Measurements from ENCODE around the gene IRX1.

The IRX1 gene

GRCh38 chr5:3601911-3602782 lies 6.5 kb downstream of the IRX1 start:
- H3K27ac ChIP-seq (ENCODE audit: low read depth, low read length), result no peak overlapping the region
- no peaks in the 10 kb centered on the region for H3K36me3 ChIP-seq (ENCODE audit: insufficient read depth, low read length)
- H2AFZ ChIP-seq (ENCODE audit: low read length, unreplicated experiment), result no peak overlapping the region
- peaks cover 56% of the 10 kb centered on the region for H3K27me3 ChIP-seq (ENCODE audit: insufficient read depth, low read length)
- H3K4me3 ChIP-seq (ENCODE audit: low read depth, low read length), result no peak overlapping the region
- no peaks in the 10 kb centered on the region for H3K4me1 ChIP-seq (ENCODE audit: control insufficient read depth, insufficient read depth, low read length, unreplicated experiment)
- H3K79me2 ChIP-seq (ENCODE audit: control insufficient read depth, insufficient read depth, low read length, unreplicated experiment), result no peaks in the 10 kb centered on the region

DNA sequence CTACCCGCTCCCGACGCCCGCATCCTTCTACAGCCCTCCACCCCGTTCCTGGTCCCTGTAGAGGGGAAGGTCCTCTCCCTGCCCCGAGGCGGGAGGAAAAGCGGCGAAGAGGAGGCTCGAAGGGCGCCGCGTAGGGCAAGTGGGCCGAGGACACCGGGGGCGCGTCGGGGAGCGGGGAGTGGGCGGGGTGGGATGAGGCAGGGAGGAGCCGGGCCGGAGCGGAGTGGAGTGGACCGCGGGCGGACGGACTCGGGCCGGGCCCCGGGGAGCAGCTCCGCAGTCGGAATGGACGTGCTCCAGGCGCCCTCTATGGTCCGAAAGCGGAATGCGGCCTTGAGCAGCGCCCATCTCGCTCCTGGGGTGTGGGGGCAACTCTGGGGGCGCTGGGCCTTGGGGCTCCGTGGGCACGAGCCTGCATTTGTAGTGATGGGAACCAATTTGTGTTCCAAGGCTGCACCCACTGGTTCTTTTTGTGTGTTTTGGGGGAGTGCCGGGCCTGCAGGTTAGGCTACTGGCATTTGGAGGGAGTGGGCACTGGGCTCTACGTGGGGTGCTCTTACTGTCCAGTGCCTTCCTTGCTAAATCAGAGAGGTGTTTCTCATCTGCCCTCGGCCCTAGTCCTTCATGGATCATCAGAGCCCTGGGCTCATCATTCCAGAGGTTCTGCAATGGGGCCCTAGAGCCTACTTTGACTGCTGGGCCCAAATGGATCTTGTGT lies 7.3 kb downstream of the IRX1 start:
- no peak overlapping the region for H2AFZ ChIP-seq (ENCODE audit: low read length, unreplicated experiment)
- peaks cover 48% of the 10 kb centered on the region for H3K27me3 ChIP-seq (ENCODE audit: insufficient read depth, low read length)
- no peak overlapping the region for H3K27ac ChIP-seq (ENCODE audit: low read depth, low read length)
- no peaks in the 10 kb centered on the region for H3K4me1 ChIP-seq (ENCODE audit: control insufficient read depth, insufficient read depth, low read length, unreplicated experiment)
- no peak overlapping the region for H3K4me3 ChIP-seq (ENCODE audit: low read depth, low read length)
- H3K79me2 ChIP-seq (ENCODE audit: control insufficient read depth, insufficient read depth, low read length, unreplicated experiment), result no peaks in the 10 kb centered on the region
- H3K36me3 ChIP-seq (ENCODE audit: insufficient read depth, low read length), result no peaks in the 10 kb centered on the region

GRCh38 chr5:3604501-3604900 lies 8.9 kb downstream of the IRX1 start:
- Histone ChIP-seq H3K27ac (ENCODE audit: low read depth, low read length) (no peak overlapping the region), H3K27me3 (ENCODE audit: insufficient read depth, low read length) (peaks cover 32% of the 10 kb centered on the region), H2AFZ (ENCODE audit: low read length, unreplicated experiment) (no peak overlapping the region), H3K4me3 (ENCODE audit: low read depth, low read length) (no peak overlapping the region), H3K79me2 (ENCODE audit: control insufficient read depth, insufficient read depth, low read length, unreplicated experiment) (no peaks in the 10 kb centered on the region), H3K36me3 (ENCODE audit: insufficient read depth, low read length) (no peaks in the 10 kb centered on the region), H3K4me1 (ENCODE audit: control insufficient read depth, insufficient read depth, low read length, unreplicated experiment) (no peaks in the 10 kb centered on the region)

GRCh38 chr5:3605298-3606010 lies 9.8 kb downstream of the IRX1 start:
- no peaks in the 10 kb centered on the region for H3K36me3 ChIP-seq (ENCODE audit: insufficient read depth, low read length)
- no peak overlapping the region for H3K4me3 ChIP-seq (ENCODE audit: low read depth, low read length)
- H3K4me1 ChIP-seq (ENCODE audit: control insufficient read depth, insufficient read depth, low read length, unreplicated experiment), result no peaks in the 10 kb centered on the region
- H2AFZ ChIP-seq (ENCODE audit: low read length, unreplicated experiment), result no peak overlapping the region
- H3K27me3 ChIP-seq (ENCODE audit: insufficient read depth, low read length), result peaks cover 23% of the 10 kb centered on the region
- H3K27ac ChIP-seq (ENCODE audit: low read depth, low read length), result no peak overlapping the region
- H3K79me2 ChIP-seq (ENCODE audit: control insufficient read depth, insufficient read depth, low read length, unreplicated experiment), result no peaks in the 10 kb centered on the region

GRCh38 chr5:3606121-3606831 lies 10.6 kb downstream of the IRX1 start:
- peaks cover 14% of the 10 kb centered on the region for H3K27me3 ChIP-seq (ENCODE audit: insufficient read depth, low read length)
- no peak overlapping the region for H2AFZ ChIP-seq (ENCODE audit: low read length, unreplicated experiment)
- no peaks in the 10 kb centered on the region for H3K79me2 ChIP-seq (ENCODE audit: control insufficient read depth, insufficient read depth, low read length, unreplicated experiment)
- no peak overlapping the region for H3K4me3 ChIP-seq (ENCODE audit: low read depth, low read length)
- H3K27ac ChIP-seq (ENCODE audit: low read depth, low read length), result no peak overlapping the region
- H3K36me3 ChIP-seq (ENCODE audit: insufficient read depth, low read length), result no peaks in the 10 kb centered on the region
- no peaks in the 10 kb centered on the region for H3K4me1 ChIP-seq (ENCODE audit: control insufficient read depth, insufficient read depth, low read length, unreplicated experiment)

DNA sequence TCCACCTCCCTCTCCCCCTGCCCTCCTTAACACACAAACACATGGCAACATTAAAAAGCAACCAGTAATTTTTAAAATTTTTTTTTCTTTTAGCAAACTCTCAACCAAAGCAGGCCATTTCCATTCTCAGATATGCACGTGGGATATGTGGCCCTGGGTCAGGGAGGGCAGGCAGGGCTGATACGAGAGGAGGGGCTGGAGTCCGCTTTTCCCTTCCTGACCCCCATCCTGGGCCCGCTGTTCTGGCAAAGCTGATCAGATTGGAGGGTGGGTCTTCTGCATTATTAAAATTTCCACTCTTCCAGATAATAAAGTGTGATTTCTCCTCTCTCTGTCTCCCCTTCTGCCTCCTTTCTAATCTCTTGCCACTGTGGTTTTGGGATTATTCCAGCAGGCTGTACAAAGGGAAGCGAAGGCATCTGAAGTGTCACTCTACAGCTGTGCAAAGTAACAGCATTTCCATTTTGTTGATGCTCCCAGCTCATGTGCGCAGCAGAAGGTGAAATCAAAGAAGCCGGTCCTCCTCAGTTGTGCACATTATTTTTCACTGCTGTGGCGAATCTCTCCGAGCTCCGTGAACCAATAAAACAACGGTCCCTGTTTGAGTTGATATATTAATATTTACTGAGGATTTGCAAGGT lies 12.0 kb downstream of the IRX1 start:
- peaks cover under 1% of the 10 kb centered on the region; the same call in 1 of the 2 replicates for H3K27me3 ChIP-seq (ENCODE audit: insufficient read depth, low read length)
- H3K36me3 ChIP-seq (ENCODE audit: insufficient read depth, low read length), result no peaks in the 10 kb centered on the region
- no peak overlapping the region for H3K27ac ChIP-seq (ENCODE audit: low read depth, low read length)
- H3K4me3 ChIP-seq (ENCODE audit: low read depth, low read length), result no peak overlapping the region
- H3K79me2 ChIP-seq (ENCODE audit: control insufficient read depth, insufficient read depth, low read length, unreplicated experiment), result no peaks in the 10 kb centered on the region
- H2AFZ ChIP-seq (ENCODE audit: low read length, unreplicated experiment), result no peak overlapping the region
- no peaks in the 10 kb centered on the region for H3K4me1 ChIP-seq (ENCODE audit: control insufficient read depth, insufficient read depth, low read length, unreplicated experiment)

GRCh38 chr5:3609120-3609681 lies 13.6 kb downstream of the IRX1 start:
- Histone ChIP-seq H3K4me3 (ENCODE audit: low read depth, low read length) (no peak overlapping the region), H3K4me1 (ENCODE audit: control insufficient read depth, insufficient read depth, low read length, unreplicated experiment) (no peaks in the 10 kb centered on the region), H3K27me3 (ENCODE audit: insufficient read depth, low read length) (no peaks in the 10 kb centered on the region), H2AFZ (ENCODE audit: low read length, unreplicated experiment) (no peak overlapping the region), H3K27ac (ENCODE audit: low read depth, low read length) (no peak overlapping the region), H3K79me2 (ENCODE audit: control insufficient read depth, insufficient read depth, low read length, unreplicated experiment) (no peaks in the 10 kb centered on the region), H3K36me3 (ENCODE audit: insufficient read depth, low read length) (no peaks in the 10 kb centered on the region)

GRCh38 chr5:3612591-3613042 lies 17.0 kb downstream of the IRX1 start:
- no peak overlapping the region for H3K27ac ChIP-seq (ENCODE audit: low read depth, low read length)
- no peak overlapping the region for H3K4me3 ChIP-seq (ENCODE audit: low read depth, low read length)
- no peaks in the 10 kb centered on the region for H3K4me1 ChIP-seq (ENCODE audit: control insufficient read depth, insufficient read depth, low read length, unreplicated experiment)
- no peaks in the 10 kb centered on the region for H3K79me2 ChIP-seq (ENCODE audit: control insufficient read depth, insufficient read depth, low read length, unreplicated experiment)
- H2AFZ ChIP-seq (ENCODE audit: low read length, unreplicated experiment), result no peak overlapping the region
- no peaks in the 10 kb centered on the region for H3K36me3 ChIP-seq (ENCODE audit: insufficient read depth, low read length)
- no peaks in the 10 kb centered on the region for H3K27me3 ChIP-seq (ENCODE audit: insufficient read depth, low read length)

GRCh38 chr5:3613726-3614125 lies 18.1 kb downstream of the IRX1 start:
- no peaks in the 10 kb centered on the region for H3K79me2 ChIP-seq (ENCODE audit: control insufficient read depth, insufficient read depth, low read length, unreplicated experiment)
- no peaks in the 10 kb centered on the region for H3K27me3 ChIP-seq (ENCODE audit: insufficient read depth, low read length)
- H3K4me3 ChIP-seq (ENCODE audit: low read depth, low read length), result no peak overlapping the region
- no peak overlapping the region for H2AFZ ChIP-seq (ENCODE audit: low read length, unreplicated experiment)
- H3K4me1 ChIP-seq (ENCODE audit: control insufficient read depth, insufficient read depth, low read length, unreplicated experiment), result no peaks in the 10 kb centered on the region
- no peaks in the 10 kb centered on the region for H3K36me3 ChIP-seq (ENCODE audit: insufficient read depth, low read length)
- H3K27ac ChIP-seq (ENCODE audit: low read depth, low read length), result no peak overlapping the region
